Measurements from ENCODE around the gene GPR153.

DNA sequence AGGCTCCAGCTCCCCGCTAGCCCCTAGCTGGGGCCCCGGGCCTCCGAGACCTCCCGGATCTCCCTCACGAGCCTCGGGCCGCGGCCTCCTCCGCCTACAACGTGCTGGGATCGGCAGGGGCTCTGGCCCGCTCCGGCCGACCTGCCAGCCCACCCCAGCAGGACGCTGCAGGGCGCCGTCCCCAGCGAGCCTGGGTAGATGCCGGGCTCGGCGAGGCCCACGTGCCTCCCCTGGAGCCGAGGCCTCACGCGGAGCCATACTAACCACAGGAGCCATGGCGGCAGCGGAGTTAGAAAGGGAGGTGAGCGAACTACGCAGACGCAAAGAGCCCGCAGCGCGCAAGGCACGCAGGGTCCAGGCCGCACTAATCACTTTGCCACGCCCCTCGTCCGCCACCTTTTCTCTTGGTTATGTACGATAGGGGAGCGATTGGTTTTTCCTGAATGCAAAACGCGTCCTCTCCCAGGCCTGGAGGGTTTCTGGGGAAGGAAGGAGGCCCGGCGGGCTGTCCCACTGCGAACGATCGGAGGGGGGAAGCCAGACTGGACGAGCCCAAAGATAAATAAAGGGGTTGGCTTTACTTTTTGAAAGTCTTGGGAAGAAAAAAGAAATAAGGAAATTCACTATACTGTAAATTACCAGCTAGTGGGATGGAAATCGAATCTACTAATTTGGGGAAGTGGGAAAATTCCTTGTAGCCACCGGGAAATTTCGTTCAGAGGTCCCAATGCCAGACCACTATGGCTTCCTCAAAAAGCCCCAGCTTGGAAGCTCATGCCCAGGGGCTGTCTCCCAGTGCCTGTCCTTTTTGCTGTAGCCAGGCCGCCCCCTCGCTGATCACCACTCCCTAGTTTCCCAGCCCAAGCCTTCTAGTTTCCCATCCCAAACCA is 61.4 kb downstream of the GPR153 start, which contains the start of gene RPL22:
- TF ChIP-seq, protein P1, sequence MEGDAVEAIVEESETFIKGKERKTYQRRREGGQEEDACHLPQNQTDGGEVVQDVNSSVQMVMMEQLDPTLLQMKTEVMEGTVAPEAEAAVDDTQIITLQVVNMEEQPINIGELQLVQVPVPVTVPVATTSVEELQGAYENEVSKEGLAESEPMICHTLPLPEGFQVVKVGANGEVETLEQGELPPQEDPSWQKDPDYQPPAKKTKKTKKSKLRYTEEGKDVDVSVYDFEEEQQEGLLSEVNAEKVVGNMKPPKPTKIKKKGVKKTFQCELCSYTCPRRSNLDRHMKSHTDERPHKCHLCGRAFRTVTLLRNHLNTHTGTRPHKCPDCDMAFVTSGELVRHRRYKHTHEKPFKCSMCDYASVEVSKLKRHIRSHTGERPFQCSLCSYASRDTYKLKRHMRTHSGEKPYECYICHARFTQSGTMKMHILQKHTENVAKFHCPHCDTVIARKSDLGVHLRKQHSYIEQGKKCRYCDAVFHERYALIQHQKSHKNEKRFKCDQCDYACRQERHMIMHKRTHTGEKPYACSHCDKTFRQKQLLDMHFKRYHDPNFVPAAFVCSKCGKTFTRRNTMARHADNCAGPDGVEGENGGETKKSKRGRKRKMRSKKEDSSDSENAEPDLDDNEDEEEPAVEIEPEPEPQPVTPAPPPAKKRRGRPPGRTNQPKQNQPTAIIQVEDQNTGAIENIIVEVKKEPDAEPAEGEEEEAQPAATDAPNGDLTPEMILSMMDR (IDR thresholded peaks at IDR 0.05): no peak
- peak; percentile 23 to 53 for TF ChIP-seq POLR2A (IDR thresholded peaks at IDR 0.05)
- peak; percentile 14 to 92 (median 90) for TF ChIP-seq POLR2AphosphoS5 (IDR thresholded peaks at IDR 0.05)
- no peak for TF ChIP-seq EP300 (IDR thresholded peaks at IDR 0.05)

All from suprapubic skin (tissue), 4 donors.